ENCODE data around the gene LRIT3. TPM values are rescaled to one million over a fixed set of nuclear protein-coding genes. Genes with fewer than 3 reads are reported as not detected.

The LRIT3 gene
- 0.11 TPM for polyA plus RNA-seq (2013, experiment 1 of 2)
- polyA plus RNA-seq (2013, experiment 2 of 2), result 0.14 TPM

- no peak within 1 kb of the TSS for H3K4ac ChIP-seq (ENCODE audit: low read depth, low read length)
- no peak within 1 kb of the TSS for H3K4me2 ChIP-seq (ENCODE audit: low read length)
- no peaks in the 10 kb centered on the region for H3K79me2 ChIP-seq (ENCODE audit: control insufficient read depth, insufficient read depth, low read length)
- H4K8ac ChIP-seq (ENCODE audit: low read depth, low read length), result no peak within 1 kb of the TSS
- no peak within 1 kb of the TSS for H3K9ac ChIP-seq (ENCODE audit: low read length)
- H3K23ac ChIP-seq (ENCODE audit: low read length), result no peak within 1 kb of the TSS
- peak within 1 kb of the TSS; percentile 73 for H2BK120ac ChIP-seq (ENCODE audit: low read depth, low read length)
- no peaks in the 10 kb centered on the region for H3K36me3 ChIP-seq (ENCODE audit: control insufficient read depth, insufficient read depth, low read length)
- H3K79me1 ChIP-seq (ENCODE audit: low read length), result no peaks in the 10 kb centered on the region
- H3K4me3 ChIP-seq (ENCODE audit: low read length), result no peak within 1 kb of the TSS
- no peak within 1 kb of the TSS for H2BK15ac ChIP-seq (replicated peaks; ENCODE audit: low read depth)
- H2AK5ac ChIP-seq (ENCODE audit: low read length), result no peak within 1 kb of the TSS
- H3K18ac ChIP-seq (ENCODE audit: low read length), result peak within 1 kb of the TSS; percentile 84
- peaks cover 9% of the 10 kb centered on the region for H3K4me1 ChIP-seq (ENCODE audit: control insufficient read depth, low read depth, low read length)
- H3K56ac ChIP-seq (ENCODE audit: low read length), result peak within 1 kb of the TSS; percentile 19
- no peak within 1 kb of the TSS for H3K27ac ChIP-seq (ENCODE audit: low read depth, low read length)
- H3K27me3 ChIP-seq (ENCODE audit: insufficient read depth, low read length, poor library complexity), result no peaks in the 10 kb centered on the region
- WGBS (ENCODE audit: extremely low coverage, insufficient coverage, low lambda C conversion rate), result no CpG with 5 or more reads among the region's 5 CpGs
- peak within 1 kb of the TSS; percentile 43 for H2BK5ac ChIP-seq (ENCODE audit: low read length)
- peak; percentile 72 for DNase-seq
- no peak within 1 kb of the TSS for H4K5ac ChIP-seq (ENCODE audit: low read length)
Observed at GRCh38 chr4:109847896-109848442, at the start of gene LRIT3. Gene LRIT3 (plus strand): TSS chr4:109848107. CDS start chr4:109848202, 95 bp downstream.

- no peak overlapping the region for H3K23ac ChIP-seq (ENCODE audit: low read length)
- no peak overlapping the region for H3K56ac ChIP-seq (ENCODE audit: low read length)
- no peak overlapping the region for H2BK15ac ChIP-seq (replicated peaks; ENCODE audit: low read depth)
- no peak overlapping the region for H3K4me3 ChIP-seq (ENCODE audit: low read length)
- H3K36me3 ChIP-seq (ENCODE audit: control insufficient read depth, insufficient read depth, low read length), result no peaks in the 10 kb centered on the region
- no peak overlapping the region for H3K4ac ChIP-seq (ENCODE audit: low read depth, low read length)
- no peaks in the 10 kb centered on the region for H3K27me3 ChIP-seq (ENCODE audit: insufficient read depth, low read length, poor library complexity)
- no peak overlapping the region for H3K4me2 ChIP-seq (ENCODE audit: low read length)
- no peak overlapping the region for H2BK120ac ChIP-seq (ENCODE audit: low read depth, low read length)
- H2AK5ac ChIP-seq (ENCODE audit: low read length), result no peak overlapping the region
- no peaks in the 10 kb centered on the region for H3K4me1 ChIP-seq (ENCODE audit: control insufficient read depth, low read depth, low read length)
- no peaks in the 10 kb centered on the region for H3K79me1 ChIP-seq (ENCODE audit: low read length)
- no peak overlapping the region for H3K9ac ChIP-seq (ENCODE audit: low read length)
- no peaks in the 10 kb centered on the region for H3K79me2 ChIP-seq (ENCODE audit: control insufficient read depth, insufficient read depth, low read length)
- H2BK5ac ChIP-seq (ENCODE audit: low read length), result no peak overlapping the region
- H3K18ac ChIP-seq (ENCODE audit: low read length), result no peak overlapping the region
- no peak overlapping the region for H4K8ac ChIP-seq (ENCODE audit: low read depth, low read length)
- DNase-seq, result peak; percentile 39
- no peak overlapping the region for H3K27ac ChIP-seq (ENCODE audit: low read depth, low read length)
- no peak overlapping the region for H4K5ac ChIP-seq (ENCODE audit: low read length)
Observed at GRCh38 chr4:109798866-109799265, 49.0 kb upstream of the LRIT3 start.

- H2BK15ac ChIP-seq (replicated peaks; ENCODE audit: low read depth), result no peak overlapping the region
- H3K4ac ChIP-seq (ENCODE audit: low read depth, low read length), result no peak overlapping the region
- no peak overlapping the region for H4K5ac ChIP-seq (ENCODE audit: low read length)
- H3K79me1 ChIP-seq (ENCODE audit: low read length), result no peaks in the 10 kb centered on the region
- H3K27ac ChIP-seq (ENCODE audit: low read depth, low read length), result no peak overlapping the region
- WGBS (ENCODE audit: extremely low coverage, insufficient coverage, low lambda C conversion rate), result 100% methylated on average over 1 of the region's 4 CpGs
- H3K4me2 ChIP-seq (ENCODE audit: low read length), result no peak overlapping the region
- no peaks in the 10 kb centered on the region for H3K36me3 ChIP-seq (ENCODE audit: control insufficient read depth, insufficient read depth, low read length)
- no peak for DNase-seq
- H3K4me3 ChIP-seq (ENCODE audit: low read length), result no peak overlapping the region
- H2BK120ac ChIP-seq (ENCODE audit: low read depth, low read length), result no peak overlapping the region
- no peak overlapping the region for H2BK5ac ChIP-seq (ENCODE audit: low read length)
- no peak overlapping the region for H3K18ac ChIP-seq (ENCODE audit: low read length)
- H3K23ac ChIP-seq (ENCODE audit: low read length), result no peak overlapping the region
- no peak overlapping the region for H3K9ac ChIP-seq (ENCODE audit: low read length)
- no peak overlapping the region for H4K8ac ChIP-seq (ENCODE audit: low read depth, low read length)
- no peak overlapping the region for H3K56ac ChIP-seq (ENCODE audit: low read length)
- H2AK5ac ChIP-seq (ENCODE audit: low read length), result no peak overlapping the region
- no peaks in the 10 kb centered on the region for H3K27me3 ChIP-seq (ENCODE audit: insufficient read depth, low read length, poor library complexity)
- H3K79me2 ChIP-seq (ENCODE audit: control insufficient read depth, insufficient read depth, low read length), result no peaks in the 10 kb centered on the region
- no peaks in the 10 kb centered on the region for H3K4me1 ChIP-seq (ENCODE audit: control insufficient read depth, low read depth, low read length)
Observed at GRCh38 chr4:109801099-109801789, 46.7 kb upstream of the LRIT3 start.

- Histone ChIP-seq H3K27me3 (ENCODE audit: insufficient read depth, low read length, poor library complexity) (no peaks in the 10 kb centered on the region), H3K36me3 (ENCODE audit: control insufficient read depth, insufficient read depth, low read length) (no peaks in the 10 kb centered on the region), H3K4me2 (ENCODE audit: low read length) (no peak within 1 kb of the TSS), H3K9ac (ENCODE audit: low read length) (no peak within 1 kb of the TSS), H2AK5ac (ENCODE audit: low read length) (no peak within 1 kb of the TSS), H3K18ac (ENCODE audit: low read length) (no peak within 1 kb of the TSS), H3K23ac (ENCODE audit: low read length) (no peak within 1 kb of the TSS), H3K79me2 (ENCODE audit: control insufficient read depth, insufficient read depth, low read length) (no peaks in the 10 kb centered on the region), H3K4ac (ENCODE audit: low read depth, low read length) (no peak within 1 kb of the TSS), H4K8ac (ENCODE audit: low read depth, low read length) (no peak within 1 kb of the TSS), H3K79me1 (ENCODE audit: low read length) (no peaks in the 10 kb centered on the region), H3K4me1 (ENCODE audit: control insufficient read depth, low read depth, low read length) (no peaks in the 10 kb centered on the region), H3K4me3 (ENCODE audit: low read length) (no peak within 1 kb of the TSS), H3K27ac (ENCODE audit: low read depth, low read length) (no peak within 1 kb of the TSS), H4K5ac (ENCODE audit: low read length) (no peak within 1 kb of the TSS), H2BK5ac (ENCODE audit: low read length) (no peak within 1 kb of the TSS), H3K56ac (ENCODE audit: low read length) (no peak within 1 kb of the TSS), H2BK120ac (ENCODE audit: low read depth, low read length) (no peak within 1 kb of the TSS), H2BK15ac (replicated peaks; ENCODE audit: low read depth) (no peak within 1 kb of the TSS)
- DNase-seq, result no peak
- WGBS (ENCODE audit: extremely low coverage, insufficient coverage, low lambda C conversion rate), result no CpG with 5 or more reads among the region's 2 CpGs
Observed at GRCh38 chr4:109801895-109802319, 46.0 kb upstream of the LRIT3 start, which contains the start of gene CFI. Gene CFI (minus strand): TSS chr4:109801999. CDS start chr4:109801971, 28 bp downstream.

- H3K27ac ChIP-seq (ENCODE audit: low read depth, low read length), result no peak overlapping the region
- no peaks in the 10 kb centered on the region for H3K79me1 ChIP-seq (ENCODE audit: low read length)
- no peak overlapping the region for H4K5ac ChIP-seq (ENCODE audit: low read length)
- no peaks in the 10 kb centered on the region for H3K27me3 ChIP-seq (ENCODE audit: insufficient read depth, low read length, poor library complexity)
- H3K56ac ChIP-seq (ENCODE audit: low read length), result no peak overlapping the region
- no peak overlapping the region for H2BK15ac ChIP-seq (replicated peaks; ENCODE audit: low read depth)
- no peaks in the 10 kb centered on the region for H3K36me3 ChIP-seq (ENCODE audit: control insufficient read depth, insufficient read depth, low read length)
- H3K23ac ChIP-seq (ENCODE audit: low read length), result no peak overlapping the region
- no peaks in the 10 kb centered on the region for H3K4me1 ChIP-seq (ENCODE audit: control insufficient read depth, low read depth, low read length)
- WGBS (ENCODE audit: extremely low coverage, insufficient coverage, low lambda C conversion rate), result no CpG with 5 or more reads among the region's 4 CpGs
- H3K4ac ChIP-seq (ENCODE audit: low read depth, low read length), result no peak overlapping the region
- H3K79me2 ChIP-seq (ENCODE audit: control insufficient read depth, insufficient read depth, low read length), result no peaks in the 10 kb centered on the region
- peak; percentile 83 for DNase-seq
- no peak overlapping the region for H3K4me2 ChIP-seq (ENCODE audit: low read length)
- H2BK120ac ChIP-seq (ENCODE audit: low read depth, low read length), result no peak overlapping the region
- H4K8ac ChIP-seq (ENCODE audit: low read depth, low read length), result no peak overlapping the region
- H2BK5ac ChIP-seq (ENCODE audit: low read length), result no peak overlapping the region
- H2AK5ac ChIP-seq (ENCODE audit: low read length), result no peak overlapping the region
- no peak overlapping the region for H3K4me3 ChIP-seq (ENCODE audit: low read length)
- no peak overlapping the region for H3K9ac ChIP-seq (ENCODE audit: low read length)
- no peak overlapping the region for H3K18ac ChIP-seq (ENCODE audit: low read length)
Observed at GRCh38 chr4:109803924-109804571, 43.9 kb upstream of the LRIT3 start.
